Coronary artery (tissue), 2 donors: ENCODE data around the gene VIPAS39.

Experiments
- DNase-seq: peaks from one replicate; pipeline ENCODE4 v3.0.0-alpha.2; 2017; ENCODE audit warnings: low spot score
- H3K27ac ChIP-seq, 2 donors: fragments of 200-600 bp; sonication (generic); one replicate each; pipeline ENCODE4 v1.5.1; 2016 to 2019
- H3K4me3 ChIP-seq: fragments of 200-600 bp; sonication (generic); 2 replicates; pipeline ENCODE4 v1.5.1; 2016; ENCODE audit warnings: mild to moderate bottlenecking, moderate library complexity
- CTCF ChIP-seq: fragments of 200-600 bp; sonication (generic); IDR thresholded peaks from one replicate; pipeline ENCODE4 v1.5.1; 2019; ENCODE audit warnings: antibody characterized with exemption

Gene VIPAS39

DNA sequence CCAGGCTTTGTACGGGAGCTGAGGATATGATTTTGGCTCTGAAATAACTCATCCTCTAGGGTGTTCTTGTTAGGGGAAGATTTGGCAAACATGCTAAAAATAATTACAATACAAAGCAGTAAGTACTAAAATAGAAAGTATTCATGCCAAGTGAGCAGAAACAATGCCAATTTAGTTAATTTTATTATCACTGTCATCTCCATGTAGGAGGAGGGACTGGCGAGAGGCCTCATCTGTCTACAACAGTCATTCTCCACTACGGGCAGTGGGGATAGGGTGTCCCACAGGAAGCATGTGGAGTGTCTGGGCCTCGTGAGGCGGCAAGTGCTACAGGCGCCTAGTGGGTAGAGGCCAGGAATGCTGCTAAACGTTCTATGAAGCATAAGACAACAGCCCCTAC, 37.9 kb upstream of the VIPAS39 start:
- TF ChIP-seq CTCF: no peak
- no peak overlapping the region for H3K27ac ChIP-seq
- no peak overlapping the region for H3K4me3 ChIP-seq
- no peak for DNase-seq

DNA sequence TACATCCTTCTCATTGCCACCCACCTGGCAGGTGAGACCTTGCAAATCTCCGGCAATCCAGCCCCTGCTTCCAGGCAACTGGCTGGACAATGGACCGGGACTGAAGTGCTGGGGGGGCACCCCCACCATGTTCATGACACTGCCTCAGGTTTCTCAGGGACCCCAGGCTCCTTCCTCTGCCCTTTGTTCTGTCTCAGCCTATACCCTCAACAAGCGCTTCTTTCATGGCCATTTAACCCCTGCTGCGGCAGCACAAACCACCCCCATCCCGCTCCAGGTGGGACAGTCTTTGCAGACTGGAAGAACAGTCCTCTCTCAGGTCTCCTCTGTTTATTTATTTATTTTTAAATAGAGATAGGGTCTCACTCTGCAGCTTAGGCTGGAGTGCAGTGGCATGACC, 33.7 kb upstream of the VIPAS39 start:
- no peak overlapping the region for H3K4me3 ChIP-seq
- H3K27ac ChIP-seq: no peak overlapping the region
- no peak for DNase-seq
- no peak for TF ChIP-seq CTCF

- TF ChIP-seq CTCF: no peak
- H3K27ac ChIP-seq: no peak overlapping the region
- no peak overlapping the region for H3K4me3 ChIP-seq
- DNase-seq: no peak
Observed at GRCh38 chr14:77490347-77490986, 33.1 kb upstream of the VIPAS39 start.

- no peak overlapping the region for H3K27ac ChIP-seq
- DNase-seq: no peak
- TF ChIP-seq CTCF: no peak
- no peak overlapping the region for H3K4me3 ChIP-seq
Observed at GRCh38 chr14:77489041-77489440, 31.6 kb upstream of the VIPAS39 start.

DNA sequence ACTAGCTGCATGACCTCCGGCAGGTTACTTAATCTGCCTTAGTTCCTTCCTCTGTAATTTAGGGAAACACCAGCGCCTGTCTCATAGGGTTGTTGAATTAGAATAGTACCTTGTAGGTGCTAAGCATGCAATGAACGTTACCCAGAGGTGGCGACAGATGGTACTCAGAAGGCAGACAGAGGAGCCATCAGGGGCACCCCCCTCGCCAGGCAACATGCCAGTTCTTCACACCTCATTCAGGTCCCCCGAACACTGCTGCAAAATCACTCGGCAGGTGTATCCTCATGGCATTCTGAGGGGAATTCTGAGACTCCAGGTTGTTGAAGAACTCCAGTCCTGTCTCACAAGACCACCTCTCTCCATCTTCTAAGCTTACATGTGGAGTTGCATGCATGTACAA, 31.2 kb upstream of the VIPAS39 start:
- DNase-seq: no peak
- TF ChIP-seq CTCF: no peak
- no peak overlapping the region for H3K4me3 ChIP-seq
- H3K27ac ChIP-seq: no peak overlapping the region

- no peak for DNase-seq
- Histone ChIP-seq H3K27ac (no peak overlapping the region), H3K4me3 (no peak overlapping the region)
- TF ChIP-seq CTCF: no peak
Observed at GRCh38 chr14:77485901-77486678, 28.7 kb upstream of the VIPAS39 start.

DNA sequence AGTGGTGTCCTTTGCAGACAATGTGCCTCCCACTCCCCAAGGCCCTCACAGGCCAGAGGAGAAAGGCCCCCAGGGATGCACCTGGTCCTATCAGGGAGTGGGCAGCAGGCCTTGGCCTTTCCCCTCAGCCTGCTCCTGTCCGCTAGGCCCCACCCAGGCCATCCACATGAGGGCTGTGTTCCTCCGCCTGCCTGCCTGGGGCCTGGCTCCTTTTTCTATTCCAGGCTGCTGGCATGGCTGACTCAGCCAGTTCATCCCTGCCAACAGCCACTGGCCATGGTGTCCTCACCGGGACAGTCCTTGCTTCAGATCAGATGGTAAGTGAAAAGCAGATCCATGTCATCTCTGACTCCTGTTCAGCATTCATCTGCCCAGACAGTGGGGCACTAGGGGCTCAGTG, 27.9 kb upstream of the VIPAS39 start:
- TF ChIP-seq CTCF: no peak
- H3K27ac ChIP-seq: no peak overlapping the region
- H3K4me3 ChIP-seq: no peak overlapping the region
- no peak for DNase-seq
